C1 segment of cervical spinal cord (tissue), 14 donors: Measurements from ENCODE around the gene CAMTA1.
A peak's percentile ranks its signal among the peaks of the same experiment; 100 is the strongest.

Experiments used
- DNase-seq, 14 donors: peaks; one replicate each; lab custom pipeline; 2025; lab: John Stamatoyannopoulos, UW

The CAMTA1 gene

DNA sequence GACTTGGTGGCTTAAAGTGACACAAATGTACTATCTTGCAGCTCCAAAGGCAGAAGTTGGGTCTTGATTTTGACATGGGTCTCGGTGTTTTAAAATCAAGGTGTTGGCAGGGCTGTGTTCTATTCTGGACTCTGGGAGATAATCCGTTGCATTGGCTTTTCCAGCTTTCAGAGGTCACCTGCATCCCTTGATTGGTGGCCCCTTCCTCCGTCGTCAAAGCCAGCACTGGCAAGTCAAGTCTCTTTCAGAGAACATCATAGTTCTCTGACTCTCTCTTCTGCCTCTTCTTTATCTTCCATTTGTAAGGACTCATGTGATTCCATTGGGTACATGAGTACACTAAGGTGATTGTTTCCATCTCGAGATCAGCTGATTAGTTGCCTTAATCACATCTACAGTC is 172.1 kb downstream of the CAMTA1 start:
- no peak for DNase-seq

DNA sequence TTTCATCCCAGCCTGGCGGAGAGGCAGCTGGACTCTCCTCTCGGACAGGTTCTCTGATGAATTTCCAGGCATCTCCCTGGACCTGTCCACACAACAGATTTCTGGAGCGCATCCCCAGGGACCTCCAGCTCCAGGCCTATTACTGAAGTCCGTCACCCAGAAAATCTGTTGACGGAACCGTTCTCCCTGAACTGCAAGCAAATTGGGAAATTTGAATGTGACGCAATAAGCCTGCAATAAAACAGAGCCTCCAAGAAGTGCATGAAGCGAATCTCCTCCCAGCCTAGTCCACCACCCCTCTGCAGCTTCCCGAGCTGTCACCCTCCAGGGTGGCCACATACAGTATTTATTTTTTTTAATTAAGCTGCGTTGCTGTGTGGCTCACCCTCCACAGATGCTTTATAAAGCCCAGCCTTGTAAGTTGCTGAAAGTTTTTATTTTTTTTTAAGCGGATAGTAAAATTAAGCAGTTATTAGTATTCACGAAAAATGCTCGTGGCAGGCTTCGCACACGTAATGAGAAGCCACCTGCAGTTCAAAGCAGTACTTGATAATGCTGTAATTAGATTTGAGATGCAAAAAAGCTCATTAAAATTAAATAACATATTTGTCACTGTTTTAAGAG is 173.3 kb downstream of the CAMTA1 start:
- DNase-seq: no peak

DNA sequence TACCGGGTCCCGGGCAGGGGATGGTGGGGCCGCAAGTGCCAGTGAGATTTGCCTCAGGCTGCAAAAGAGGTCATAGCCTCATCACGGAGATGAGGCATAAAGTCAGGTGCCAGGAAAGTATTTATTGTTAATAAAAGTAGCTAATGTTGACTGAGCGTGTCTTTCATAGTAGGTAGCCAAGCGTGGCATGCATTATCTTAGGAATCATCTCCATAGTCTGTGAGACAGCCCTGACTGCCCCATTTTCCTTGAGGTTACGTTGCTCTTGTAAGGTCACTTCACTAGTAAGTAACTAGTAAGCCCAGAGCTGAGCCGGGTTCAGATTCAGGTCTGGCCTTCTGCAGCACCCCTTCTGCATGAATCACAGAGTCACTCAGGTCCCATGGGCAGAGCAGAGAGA is 174.2 kb downstream of the CAMTA1 start:
- no peak for DNase-seq

DNA sequence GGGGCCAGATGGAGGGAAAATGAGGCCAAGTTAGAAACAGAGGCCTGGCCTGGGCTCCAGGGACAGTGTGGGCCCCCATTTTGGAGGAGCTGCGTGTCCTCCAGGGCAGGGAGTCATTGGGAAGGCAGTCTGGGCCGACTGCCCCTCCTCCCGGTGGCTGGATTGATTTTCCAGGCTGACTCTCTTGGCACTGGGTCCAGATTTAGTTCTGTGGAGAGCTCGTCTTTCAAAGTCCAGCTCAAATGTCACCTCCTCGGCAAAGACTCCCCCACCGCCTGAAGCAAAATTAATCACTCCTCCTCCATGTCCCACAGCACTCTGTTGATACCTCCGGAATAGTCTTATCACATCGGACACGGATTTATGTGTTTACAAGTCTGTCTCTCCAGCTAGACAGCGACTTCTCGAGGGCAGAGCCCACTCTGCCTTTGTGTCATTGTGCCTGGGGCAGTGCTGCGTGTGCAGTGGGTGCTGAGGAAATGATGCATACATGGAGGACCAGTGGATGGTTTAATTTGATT is 175.1 kb downstream of the CAMTA1 start:
- peak in 7 of 14 donors; percentile 6 to 62 (median 15) for DNase-seq

DNA sequence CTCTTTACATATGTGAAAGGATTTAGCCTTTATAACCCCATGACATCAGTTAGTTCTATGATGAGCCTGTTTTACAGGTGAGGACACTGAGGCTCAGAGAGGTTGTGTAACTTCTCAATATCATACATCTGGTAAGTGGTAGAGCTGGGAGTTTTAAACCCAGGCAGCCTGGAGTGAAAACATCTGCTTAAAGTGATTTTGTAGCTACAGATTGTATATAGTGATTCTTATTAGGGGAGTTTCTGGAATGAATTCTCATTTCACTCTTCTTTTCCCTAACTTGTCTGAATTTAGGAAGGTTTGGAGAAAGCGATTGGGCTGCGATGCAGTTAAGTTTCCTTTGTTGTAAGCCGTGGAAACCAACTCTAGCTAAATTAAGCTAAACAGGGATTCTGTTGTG is 175.6 kb downstream of the CAMTA1 start:
- DNase-seq: no peak

DNA sequence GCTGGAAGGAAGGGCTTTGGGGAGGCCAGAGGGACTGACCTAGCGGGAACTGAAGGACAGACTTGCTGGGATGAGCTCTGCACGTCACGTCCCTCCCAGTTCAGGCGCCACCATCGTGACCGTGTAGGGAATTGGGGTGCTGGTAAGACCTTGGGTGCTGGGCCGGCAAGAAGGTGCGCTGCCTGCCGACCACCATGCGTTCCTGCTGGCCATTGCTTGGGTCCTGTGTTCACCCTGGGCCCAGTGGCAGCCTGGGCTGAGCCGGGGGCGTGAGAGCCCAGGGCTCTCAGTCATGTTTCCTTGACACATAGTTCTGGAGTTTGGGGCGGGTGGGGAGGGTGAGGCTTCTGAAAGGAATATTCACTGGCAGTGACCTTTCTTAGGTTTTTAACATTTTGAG is 176.0 kb downstream of the CAMTA1 start:
- DNase-seq: no peak

DNA sequence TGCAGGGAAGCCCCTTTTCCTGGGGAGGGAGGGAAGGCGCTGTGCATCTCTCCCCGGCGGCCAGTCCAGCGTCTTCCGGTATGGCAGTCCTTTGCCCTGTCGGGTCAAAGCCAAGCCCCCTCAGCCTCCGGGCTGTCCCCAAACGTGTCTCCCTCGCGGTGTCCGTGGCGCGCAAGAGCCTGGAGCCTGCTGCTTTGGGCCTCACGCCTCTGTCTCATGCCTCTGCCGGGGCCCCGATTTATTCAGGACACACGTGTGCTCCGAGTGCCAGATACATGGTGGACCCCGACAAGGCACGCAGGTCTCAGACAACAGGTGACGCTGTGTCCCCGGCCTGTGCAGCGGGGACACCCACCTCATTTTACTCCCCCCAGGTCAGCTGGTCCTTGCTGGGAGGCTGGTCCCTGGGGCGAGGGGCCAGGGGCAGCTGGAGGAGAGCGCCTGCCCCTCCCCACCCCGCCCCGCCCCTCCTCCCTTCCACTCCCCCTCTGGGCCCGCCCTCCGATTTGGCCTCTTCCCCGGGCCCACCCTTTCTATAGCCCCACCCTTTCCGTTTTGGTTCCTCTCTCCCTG is 176.7 kb downstream of the CAMTA1 start:
- no peak for DNase-seq

DNA sequence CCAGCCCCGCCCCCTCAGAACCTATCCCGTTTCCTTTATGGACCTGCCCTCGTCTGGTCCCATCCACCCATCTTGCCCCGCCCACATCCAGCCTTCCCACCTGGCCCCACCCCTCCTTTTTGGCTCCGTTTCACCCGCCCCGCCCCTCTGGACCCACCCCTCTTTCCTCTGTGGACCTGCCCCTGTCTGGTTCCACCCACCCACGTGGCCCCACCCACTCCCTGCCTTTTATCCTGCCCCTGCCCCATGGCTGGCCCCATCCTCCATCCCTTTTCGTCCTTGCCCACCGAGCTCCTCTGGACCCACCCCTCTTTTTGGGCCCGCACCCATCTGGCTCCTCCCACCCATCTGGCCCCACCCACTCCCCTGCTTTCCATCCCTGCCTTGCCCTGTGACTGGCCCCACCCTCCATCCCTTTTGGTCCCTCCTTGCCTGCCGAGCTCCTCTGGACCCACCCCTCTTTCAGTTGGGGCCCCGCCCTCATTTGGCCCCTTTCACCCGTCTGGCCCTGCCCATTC is 177.3 kb downstream of the CAMTA1 start:
- DNase-seq: no peak

DNA sequence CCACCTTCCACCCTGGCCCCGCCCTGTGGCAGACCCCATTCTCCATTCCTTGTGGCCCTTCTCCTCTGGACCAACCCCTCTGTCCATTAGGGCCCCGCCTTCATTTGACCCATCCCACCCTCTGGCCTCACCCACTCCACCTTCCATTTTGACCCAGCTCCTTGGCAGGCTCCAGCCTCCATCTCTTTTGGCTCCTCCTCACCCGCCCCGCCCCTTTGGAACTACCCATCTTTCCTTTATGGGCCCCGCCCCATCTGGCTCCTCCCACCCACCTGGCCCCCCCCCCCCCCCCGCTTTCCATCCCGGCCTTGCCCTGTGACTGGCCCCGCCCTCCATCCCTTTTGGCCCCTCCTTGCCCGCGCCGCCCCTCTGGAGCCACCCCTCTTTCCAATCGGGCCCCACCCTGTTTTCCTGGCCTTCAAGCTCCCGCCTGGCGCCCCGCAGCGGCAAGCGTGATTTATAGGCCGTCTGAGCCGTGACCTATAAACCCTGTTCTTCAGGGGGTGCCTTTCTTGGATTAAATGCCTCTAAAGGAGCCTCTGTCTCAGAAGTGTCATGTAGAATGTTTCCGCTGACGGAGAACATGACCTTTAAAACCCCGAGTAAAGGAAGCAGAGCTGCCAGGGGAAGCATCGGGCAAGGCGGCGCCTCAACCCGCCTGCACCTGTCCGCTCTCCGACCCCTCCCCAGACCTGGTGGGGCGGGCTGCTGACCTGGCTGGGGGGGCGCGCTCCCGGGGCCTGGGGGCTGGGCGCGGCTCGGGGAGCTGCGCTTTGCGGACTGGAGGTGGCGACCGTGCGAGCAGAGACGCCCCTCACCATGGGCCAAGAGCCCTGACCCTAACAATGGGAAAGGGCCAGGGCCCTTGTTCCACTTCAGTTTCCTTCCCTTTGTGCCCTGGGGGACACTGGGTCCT is 178.0 kb downstream of the CAMTA1 start:
- DNase-seq: no peak

DNA sequence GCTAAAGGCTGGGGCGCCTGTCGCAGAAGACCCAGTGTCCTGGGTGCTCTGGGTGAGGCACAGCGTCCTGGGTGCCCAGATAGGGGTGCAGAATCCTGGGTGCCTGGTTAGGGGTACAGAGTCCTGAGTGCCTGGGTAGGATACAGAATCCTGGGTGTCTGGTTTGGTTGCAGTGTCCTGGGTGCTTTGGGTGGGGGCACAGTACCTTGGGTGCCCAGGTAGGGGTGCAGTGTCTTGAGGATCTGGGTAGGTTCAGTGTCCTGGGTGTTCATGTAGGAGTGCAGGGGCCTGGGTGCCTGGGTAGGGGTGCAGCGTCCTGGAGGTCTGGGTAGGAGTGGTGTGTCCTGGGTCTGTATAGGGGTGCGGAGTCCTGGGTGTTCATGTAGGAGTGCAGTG is 178.7 kb downstream of the CAMTA1 start:
- no peak for DNase-seq

DNA sequence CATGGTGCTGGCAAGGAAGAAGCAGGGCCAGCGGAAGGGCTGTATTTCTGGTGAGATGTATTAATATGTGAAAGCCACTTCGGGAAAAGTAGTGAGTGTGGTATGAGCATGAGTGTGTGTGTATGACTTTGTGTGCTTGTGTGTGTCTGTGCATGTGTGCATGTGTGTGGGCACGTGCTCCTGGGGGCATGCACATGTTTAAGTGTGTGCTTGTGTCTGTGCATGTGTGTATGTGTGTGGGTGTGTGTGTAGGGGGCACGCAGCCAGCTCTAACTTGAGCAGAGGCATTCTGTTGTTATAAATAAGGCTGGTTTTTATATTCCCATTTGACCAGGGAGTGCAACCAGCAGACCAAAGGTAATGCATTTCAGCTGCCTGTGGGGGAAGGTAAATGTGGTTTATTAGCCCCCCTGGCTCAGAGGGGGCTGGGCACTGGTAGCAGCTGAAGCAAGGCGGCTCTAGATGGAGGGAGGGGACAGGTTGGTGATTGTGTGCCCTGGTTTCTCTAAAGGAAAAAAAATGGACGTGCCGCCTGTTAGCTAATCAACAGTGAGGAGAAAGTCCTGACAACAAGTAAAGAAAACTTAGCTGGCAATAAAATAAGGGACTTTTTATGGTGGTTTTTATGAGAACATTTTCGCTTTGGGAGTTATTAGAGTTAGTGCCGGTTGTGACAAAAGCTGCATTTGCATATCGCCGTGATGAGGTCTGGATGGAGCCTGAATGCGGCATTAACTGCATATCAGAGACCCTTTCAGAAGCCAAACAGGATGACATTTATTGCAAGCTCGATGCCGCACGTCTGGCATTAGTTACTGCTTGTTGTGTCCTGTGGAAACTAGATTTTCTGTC is 180.1 kb downstream of the CAMTA1 start:
- DNase-seq: no peak

DNA sequence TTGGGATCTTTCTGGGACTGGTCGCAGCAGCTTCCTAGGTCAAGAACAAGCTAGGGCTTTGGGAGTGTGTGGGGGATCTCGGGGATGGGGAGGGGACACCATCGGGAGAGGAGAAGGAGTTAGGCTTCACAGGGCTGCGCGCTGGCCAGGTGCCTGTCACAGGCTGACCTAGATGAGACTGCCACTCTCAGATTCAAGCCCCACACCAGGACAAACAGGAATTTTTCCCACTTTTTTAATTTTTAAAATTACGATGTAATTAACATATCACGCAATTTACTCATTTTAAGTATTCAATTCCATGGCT is 180.6 kb downstream of the CAMTA1 start:
- no peak for DNase-seq

DNA sequence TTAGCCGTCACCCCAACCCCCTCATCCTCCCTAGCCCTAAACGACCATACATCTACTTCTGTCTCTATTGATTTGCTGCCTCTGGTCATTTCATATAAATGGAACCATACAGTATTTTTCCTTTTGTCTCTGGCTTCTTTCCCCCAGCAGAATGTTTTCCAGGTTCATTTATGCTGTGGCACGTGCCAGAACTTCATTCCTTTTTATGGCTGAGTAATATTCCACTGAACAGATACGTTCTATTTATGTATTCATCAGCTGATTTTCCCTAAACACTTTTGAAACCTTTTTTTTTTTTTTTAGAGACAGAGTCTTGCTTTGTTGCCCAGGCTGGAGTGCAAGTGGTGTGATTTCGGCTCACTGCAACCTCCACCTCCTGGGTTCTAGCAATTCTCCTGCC is 181.1 kb downstream of the CAMTA1 start:
- no peak for DNase-seq

DNA sequence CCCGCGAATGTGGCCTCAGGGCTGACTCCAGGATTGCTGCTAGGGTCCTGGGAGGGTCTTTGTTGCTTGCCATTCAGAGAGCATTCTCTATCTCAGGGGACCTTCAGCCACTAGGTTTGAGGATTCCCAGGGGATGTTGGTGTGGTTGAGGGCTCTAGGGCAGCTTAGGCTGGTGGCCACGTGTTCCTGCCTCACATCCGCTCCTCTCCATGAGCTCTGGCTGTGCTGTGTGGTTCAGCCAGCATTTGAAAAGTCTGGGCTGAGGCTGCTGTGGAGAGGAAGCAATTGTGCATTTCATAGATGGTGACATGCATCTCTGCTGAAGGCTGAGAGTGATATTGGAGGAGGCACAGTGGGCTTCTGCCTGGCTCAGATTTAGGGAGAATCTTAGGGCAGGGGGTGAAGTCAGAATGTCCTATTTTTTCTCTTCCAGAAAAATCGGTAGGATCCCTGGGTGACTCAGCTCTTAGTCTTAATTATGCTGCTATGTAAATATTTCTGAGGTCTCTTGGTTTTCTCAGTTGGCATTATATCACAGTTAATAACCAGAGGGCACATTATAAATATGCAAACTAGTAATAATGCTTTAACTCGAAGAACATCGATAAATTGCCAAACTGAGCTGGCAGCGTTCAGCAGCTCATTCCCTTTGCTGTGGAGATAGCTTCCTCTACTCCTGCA is 182.3 kb downstream of the CAMTA1 start:
- DNase-seq: no peak

DNA sequence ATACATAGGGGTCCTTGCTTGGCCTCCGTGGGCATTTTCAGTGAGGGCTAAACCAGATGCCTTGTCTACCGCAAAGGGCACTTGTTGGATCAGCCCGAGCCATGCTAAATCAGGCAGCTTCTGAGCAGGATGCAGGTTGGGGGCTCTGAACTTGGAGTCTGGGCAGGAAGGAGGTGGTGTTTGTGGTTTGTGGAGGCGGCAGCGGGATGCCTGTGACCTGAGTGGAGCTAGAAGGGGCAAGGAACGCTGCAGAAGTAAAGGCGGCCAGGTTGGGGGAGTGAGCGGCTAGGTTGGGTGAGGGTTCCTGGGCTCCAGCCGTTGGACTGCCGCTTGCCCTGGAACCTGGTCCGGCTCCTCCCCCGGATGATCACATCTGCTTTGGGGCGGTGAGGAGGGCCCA is 183.9 kb downstream of the CAMTA1 start:
- DNase-seq: no peak

DNA sequence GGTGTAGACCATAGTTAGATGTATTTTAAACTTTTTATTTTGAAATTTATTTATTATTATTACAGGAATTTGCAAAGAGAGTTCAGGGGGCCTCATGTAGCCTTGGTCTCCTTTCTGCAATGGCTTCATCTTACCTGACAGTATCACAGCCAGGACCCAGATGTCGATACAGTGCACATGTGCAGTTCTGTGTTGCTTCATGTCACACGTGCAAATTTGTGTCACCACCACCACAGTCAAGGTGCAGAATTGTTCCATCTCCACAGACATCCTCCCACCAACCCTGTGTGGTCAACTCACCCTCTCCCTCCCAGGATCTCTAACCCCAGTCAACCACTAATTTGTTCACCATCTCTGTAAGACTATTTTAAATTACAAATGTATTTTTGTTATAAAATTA is 184.5 kb downstream of the CAMTA1 start:
- DNase-seq: no peak

DNA sequence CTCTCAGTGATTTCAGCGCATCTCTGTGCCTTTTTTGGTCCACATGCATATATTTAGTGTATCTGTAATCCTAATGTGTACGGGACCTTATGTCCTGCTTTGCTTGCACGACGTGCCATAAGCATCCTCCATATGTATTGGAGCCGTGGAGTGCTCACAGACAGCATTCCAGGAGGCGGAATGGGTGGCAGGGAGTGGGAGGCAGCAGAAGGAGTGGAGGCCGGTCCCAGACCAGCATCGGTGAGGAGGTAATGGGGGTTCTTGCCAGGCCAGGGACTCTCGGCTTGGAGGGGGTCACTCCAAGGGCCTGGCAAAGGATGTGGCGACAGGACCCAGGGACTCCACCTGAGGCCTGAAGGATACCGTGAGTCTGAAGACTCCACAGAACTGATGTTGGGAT is 185.0 kb downstream of the CAMTA1 start:
- no peak for DNase-seq

DNA sequence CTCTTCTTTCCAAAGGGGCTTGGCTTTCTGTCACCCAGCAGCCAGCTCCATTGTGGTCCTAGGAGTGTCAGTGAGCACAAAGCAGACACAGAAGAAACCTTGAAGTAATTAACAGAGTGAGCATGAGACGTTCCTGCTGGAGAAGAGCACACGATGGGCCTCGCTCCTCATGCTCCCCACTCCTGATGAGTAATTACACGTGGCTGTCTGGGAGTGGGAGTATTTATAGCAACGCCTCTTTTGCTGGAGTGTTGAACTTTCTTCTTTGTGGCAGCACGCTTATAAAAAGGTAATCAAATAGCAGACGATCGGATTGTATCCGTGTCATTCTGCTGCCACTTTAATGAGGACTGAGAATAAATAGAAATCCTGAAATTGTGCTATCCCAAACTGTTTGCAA is 185.8 kb downstream of the CAMTA1 start:
- no peak for DNase-seq

DNA sequence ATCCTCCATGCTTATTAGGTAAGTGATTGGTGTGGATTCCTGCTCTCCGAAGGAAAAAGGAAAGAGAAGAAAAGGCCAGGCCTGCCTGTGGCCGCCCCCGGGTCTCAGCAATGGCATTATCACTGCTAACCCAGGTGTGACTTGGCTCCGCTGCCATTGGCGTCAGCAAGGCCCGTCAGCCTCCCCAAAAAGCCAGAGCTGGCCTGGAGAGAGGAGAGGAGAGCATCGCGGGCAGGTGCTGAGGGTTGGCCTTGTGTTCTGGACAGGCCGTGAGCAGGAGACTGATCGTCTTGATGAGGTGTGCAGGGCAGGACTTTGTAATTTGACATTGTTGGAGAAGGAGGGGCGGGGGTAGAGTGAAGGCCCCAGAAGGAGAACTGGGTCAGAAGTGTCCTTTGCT is 186.4 kb downstream of the CAMTA1 start:
- no peak for DNase-seq

DNA sequence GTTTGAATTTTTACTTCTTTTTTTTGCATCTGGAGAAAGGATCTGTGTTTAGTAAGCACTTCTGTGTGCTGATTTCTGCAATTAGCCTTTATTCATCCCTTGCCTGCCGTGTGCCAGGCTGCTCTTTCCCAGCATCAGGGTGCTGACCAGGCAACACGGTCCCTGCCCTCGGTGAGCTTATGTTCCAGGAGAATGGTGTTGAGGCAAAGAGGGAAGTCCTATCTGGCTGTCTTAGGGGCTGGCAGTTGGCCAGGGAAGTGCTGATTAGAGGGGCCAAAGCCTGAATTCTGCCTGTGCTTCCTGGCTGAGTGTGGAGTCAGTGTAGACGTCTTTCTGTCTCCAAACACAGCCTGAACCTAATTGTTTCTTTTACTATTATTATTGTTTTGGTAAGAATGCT is 187.1 kb downstream of the CAMTA1 start:
- DNase-seq: no peak
